Adrenal gland (tissue), 12 donors: ENCODE results near the gene PKNOX2. TPM values are rescaled to one million over a fixed set of nuclear protein-coding genes. Genes with fewer than 3 reads are reported as not detected.

Experiments used
- DNase-seq, 7 donors: peaks; one replicate each; pipeline ENCODE4 v3.0.0-alpha.2; 2019 to 2020
- H3K27ac ChIP-seq, 5 donors: fragments of 200-600 bp; sonication (generic) in 4 of 5; 1 replicate in 3 of 5; 2 replicates in 2 of 5; pipeline versions ENCODE4 v1.5.1 to v1.8.0; 2016 to 2020; ENCODE audit warnings: mild to moderate bottlenecking in 1 of 5
- H3K27me3 ChIP-seq: fragments of 200-600 bp; 2 replicates; pipeline ENCODE4 v1.8.0; 2021
- H3K36me3 ChIP-seq, 2 donors: fragments of 200-600 bp; replicated peaks in 1 of 2; 1 replicate in 1 of 2; 2 replicates in 1 of 2; pipeline versions ENCODE4 v1.5.1 to v1.8.0; 2018 to 2022
- H3K4me1 ChIP-seq, 2 donors: fragments of 200-600 bp; replicated peaks in 1 of 2; 1 replicate in 1 of 2; 2 replicates in 1 of 2; pipeline versions ENCODE4 v1.5.1 to v1.8.0; 2018 to 2021
- H3K4me3 ChIP-seq, 4 donors: fragments of 200-600 bp; sonication (generic) in 3 of 4; one replicate each; pipeline ENCODE4 v1.5.1; 2016 to 2018
- H3K9me3 ChIP-seq, 3 donors: fragments of 200-600 bp; sonication (generic) in 1 of 3; replicated peaks in 1 of 3; 1 replicate in 2 of 3; 2 replicates in 1 of 3; pipeline versions ENCODE4 v1.5.1 to v1.8.0; 2016 to 2021
- CTCF ChIP-seq, 6 experiments: fragments of 450-650 bp in 4 of 6; fragments of 200-600 bp in 2 of 6; sonication (generic) in 1 of 6; IDR thresholded peaks; 1 replicate in 5 of 6; 2 replicates in 1 of 6; pipeline versions ENCODE4 v1.5.1 to v1.8.0; 2016 to 2021; ENCODE audit warnings: antibody characterized with exemption in 6 of 6, mild to moderate bottlenecking in 2 of 6, moderate library complexity in 1 of 6
- POLR2A ChIP-seq, 2 donors: fragments of 450-650 bp; IDR thresholded peaks; one replicate each; pipeline ENCODE4 v1.6.1; 2017; ENCODE audit warnings: antibody characterized with exemption in 2 of 2, mild to moderate bottlenecking in 2 of 2, moderate library complexity in 1 of 2
- WGBS, 4 donors: extraction: QIAGEN DNeasy Blood & Tissue Kit in 2 of 4; methylation state at CpG; one replicate each; pipeline versions ENCODE4 v1.1.5 to v1.1.7; 2013 to 2017; 5-methylcytosine and 5-hydroxymethylcytosine counted together
- intact Hi-C, 2 donors: fragments of 100-400 bp; cut with DNase I; formaldehyde crosslinking; loops; one replicate each; pipeline versions ENCODE4 v1.14.1 to v1.15.0; 2022 to 2023
- polyA plus RNA-seq, 3 donors: library from polyadenylated mRNA; stranded (reverse); fragments of 200-250 nt in 2 of 3; fragments of 350-450 nt in 1 of 3; fragmentation: Illumina TruSeq in 1 of 3; extraction: RNeasy Lipid Tissue Mini Kit (QIAGEN cat#74804) in 1 of 3; gene quantifications; one replicate each; pipeline ENCODE4 v1.2.3, GENCODE V29; 2013 to 2014
- total RNA-seq, 9 donors: library from RNA; depleted of rRNA in 4 of 9; stranded (reverse); fragments of >200 nt in 4 of 9; fragments of 120-200 nt in 1 of 9; fragmentation: NEBNext Ultra II Directional in 1 of 9; extraction: Animal tissue kit (Norgen Biotek cat#: 25700) in 1 of 9; gene quantifications; one replicate each; pipeline versions ENCODE4 v1.1.0 to v1.2.4, GENCODE V29; 2013 to 2023
- donor health status: healthy with polysubstance abuse.
- donor health status: Bipolar disorder and iron deficiency.
- donor health status: DM: yes; HTN: yes; CAD: no.
- donor health status: DM: no; HTN: no; CAD: no.
- donor health status: DM: no; HTN: no; CAD: no.
- donor health status: DM: yes; HTN: yes; CAD: no.

PKNOX2 gene
- total and polyA plus RNA-seq, 12 donors, result 1.2 to 34.7 (median 3.1) TPM

GRCh38 chr11:125315079-125315740 is 150.7 kb downstream of the PKNOX2 start:
- H3K27me3 ChIP-seq, result no peaks in the 10 kb centered on the region
- H3K27ac ChIP-seq, result no peak overlapping the region
- H3K4me3 ChIP-seq, result no peak overlapping the region
- no peaks in the 10 kb centered on the region for H3K9me3 ChIP-seq
- intact Hi-C loops, result no loop called here
- TF ChIP-seq CTCF (IDR thresholded peaks at IDR 0.05) (no peak), POLR2A (IDR thresholded peaks at IDR 0.05) (no peak)
- H3K36me3 ChIP-seq, result no peaks in the 10 kb centered on the region
- peaks cover 0 to 5% of the 10 kb centered on the region in 2 donors for H3K4me1 ChIP-seq
- WGBS, 4 donors, result 67 to 78% (median 72%) methylated on average over 4 to 7 of the region's 7 CpGs
- peak in 3 of 7 donors; percentile 24 to 44 (median 28) for DNase-seq

GRCh38 chr11:125317416-125317815 is 152.9 kb downstream of the PKNOX2 start:
- Histone ChIP-seq H3K27me3 (no peaks in the 10 kb centered on the region), H3K36me3 (no peaks in the 10 kb centered on the region), H3K4me3 (no peak overlapping the region), H3K9me3 (no peaks in the 10 kb centered on the region), H3K4me1 (peaks cover 0 to 5% of the 10 kb centered on the region in 2 donors), H3K27ac (no peak overlapping the region)
- WGBS, 4 donors, result 58 to 76% (median 71%) methylated on average over 2 of the region's 2 CpGs
- no peak for DNase-seq
- intact Hi-C loops, result no loop called here
- no peak for TF ChIP-seq CTCF (IDR thresholded peaks at IDR 0.05)
- TF ChIP-seq POLR2A (IDR thresholded peaks at IDR 0.05), result no peak

GRCh38 chr11:125319649-125320048 is 155.1 kb downstream of the PKNOX2 start:
- no peak for DNase-seq
- Histone ChIP-seq H3K36me3 (no peaks in the 10 kb centered on the region), H3K4me3 (no peak overlapping the region), H3K4me1 (peaks cover 0 to 5% of the 10 kb centered on the region in 2 donors), H3K9me3 (no peaks in the 10 kb centered on the region), H3K27me3 (no peaks in the 10 kb centered on the region), H3K27ac (no peak overlapping the region)
- intact Hi-C loops, result no loop called here
- no peak for TF ChIP-seq POLR2A (IDR thresholded peaks at IDR 0.05)
- no peak for TF ChIP-seq CTCF (IDR thresholded peaks at IDR 0.05)
- 76 to 85% (median 78%) methylated on average over 1 of the region's 1 CpG for WGBS, 4 donors

- no peak overlapping the region for H3K4me3 ChIP-seq
- no peak overlapping the region for H3K27ac ChIP-seq
- 64 to 72% (median 66%) methylated on average over 4 of the region's 4 CpGs for WGBS, 4 donors
Measured at GRCh38 chr11:125320347-125321076, 156.0 kb downstream of the PKNOX2 start.

More at GRCh38 chr11:125320347-125321076, 156.0 kb downstream of the PKNOX2 start:
- H3K9me3 ChIP-seq, result no peaks in the 10 kb centered on the region
- no peaks in the 10 kb centered on the region for H3K4me1 ChIP-seq
- H3K27me3 ChIP-seq, result no peaks in the 10 kb centered on the region
- H3K36me3 ChIP-seq, result no peaks in the 10 kb centered on the region
- DNase-seq, result no peak
- TF ChIP-seq CTCF (IDR thresholded peaks at IDR 0.05) (no peak), POLR2A (IDR thresholded peaks at IDR 0.05) (no peak)
- intact Hi-C loops, result no loop called here
